GM23248 (cell line): ENCODE results near the gene PRDM16. TPM values are rescaled to one million over a fixed set of nuclear protein-coding genes. Genes with fewer than 3 reads are reported as not detected.

Experiments used
- DNase-seq: peaks from one replicate; pipeline ENCODE4 v3.0.0-alpha.2; 2015
- H2AFZ ChIP-seq: fragments of 200-600 bp; sonication (generic); 2 replicates; pipeline ENCODE4 v1.6.1; 2016; ENCODE audit warnings: antibody characterized with exemption
- H3F3A ChIP-seq: fragments of 200-600 bp; sonication (generic); 2 replicates; pipeline ENCODE4 v1.6.1; 2016; ENCODE audit warnings: mild to moderate bottlenecking, antibody characterized with exemption, mixed run types; ENCODE audit not compliant: insufficient read depth
- H3K27ac ChIP-seq: fragments of 200-600 bp; sonication (generic); 2 replicates; pipeline ENCODE4 v1.5.1; 2016; ENCODE audit warnings: mild to moderate bottlenecking
- H3K27me3 ChIP-seq: fragments of 200-600 bp; sonication (generic); replicated peaks from 2 replicates; pipeline ENCODE4 v1.6.1; 2016; ENCODE audit warnings: mild to moderate bottlenecking; ENCODE audit not compliant: insufficient read depth
- H3K36me3 ChIP-seq: fragments of 200-600 bp; sonication (generic); 2 replicates; pipeline ENCODE4 v1.6.1; 2016; ENCODE audit warnings: low read depth, mild to moderate bottlenecking
- H3K4me1 ChIP-seq: fragments of 200-600 bp; sonication (generic); 2 replicates; pipeline ENCODE4 v1.6.1; 2016; ENCODE audit warnings: mild to moderate bottlenecking; ENCODE audit not compliant: insufficient read depth
- H3K4me2 ChIP-seq: fragments of 200-600 bp; sonication (generic); one replicate; pipeline ENCODE4 v1.6.1; 2016; ENCODE audit warnings: mild to moderate bottlenecking; ENCODE audit not compliant: unreplicated experiment
- H3K4me3 ChIP-seq: fragments of 200-600 bp; sonication (generic); 2 replicates; pipeline ENCODE4 v1.5.1; 2016; ENCODE audit warnings: mild to moderate bottlenecking
- H3K79me2 ChIP-seq: fragments of 200-600 bp; sonication (generic); 2 replicates; pipeline ENCODE4 v1.6.1; 2016; ENCODE audit warnings: mild to moderate bottlenecking; ENCODE audit not compliant: insufficient read depth
- H3K9ac ChIP-seq: fragments of 200-600 bp; sonication (generic); 2 replicates; pipeline ENCODE4 v1.6.1; 2016; ENCODE audit warnings: mild to moderate bottlenecking
- H3K9me2 ChIP-seq: fragments of 200-600 bp; sonication (generic); 2 replicates; pipeline ENCODE4 v1.6.1; 2016; ENCODE audit warnings: mixed run types, mild to moderate bottlenecking, moderate library complexity; ENCODE audit not compliant: insufficient read depth
- H3K9me3 ChIP-seq: fragments of 200-600 bp; sonication (generic); one replicate; pipeline ENCODE4 v1.6.1; 2017; ENCODE audit warnings: low read depth
- H4K20me1 ChIP-seq: fragments of 200-600 bp; sonication (generic); 2 replicates; pipeline ENCODE4 v1.6.0; 2016; ENCODE audit not compliant: insufficient read depth
- EZH2 ChIP-seq: fragments of 200-600 bp; sonication (generic); IDR thresholded peaks from 2 replicates; pipeline ENCODE4 v1.6.1; 2018; ENCODE audit warnings: antibody characterized with exemption, mild to moderate bottlenecking; ENCODE audit not compliant: insufficient read depth, poor library complexity, severe bottlenecking
- EZH2phosphoT487 ChIP-seq: fragments of 200-600 bp; sonication (generic); IDR thresholded peaks from 2 replicates; pipeline ENCODE4 v1.6.1; 2018; ENCODE audit warnings: antibody characterized with exemption, moderate library complexity, mild to moderate bottlenecking, low read depth; ENCODE audit not compliant: insufficient read depth
- WGBS, 2 experiments: methylation state at CpG; one replicate each; pipeline ENCODE4 v1.1.6; 2015 to 2017; ENCODE audit warnings: low lambda C conversion rate in 2 of 2, low coverage in 1 of 2; ENCODE audit errors: missing lambda C conversion rate in 2 of 2; 5-methylcytosine and 5-hydroxymethylcytosine counted together
- in situ Hi-C: fragments of 300-500 bp; cut with MboI; formaldehyde crosslinking; loops from 2 replicates; pipeline ENCODE4 v1.15.0; 2020
- polyA plus RNA-seq: library from polyadenylated mRNA; unstranded; fragments of >200 nt; fragmentation: Nextera tagmentation; extraction: Ambion mirVana; gene quantifications from 2 replicates; pipeline ENCODE4 v1.2.1, GENCODE V29; 2016
- total RNA-seq: library from RNA; depleted of rRNA; stranded (reverse); fragments of >200 nt; shearing (Covaris generic); gene quantifications from 2 replicates; pipeline ENCODE4 v1.2.3, GENCODE V29; 2014

The PRDM16 gene
- total and polyA plus RNA-seq, 2 experiments from 2014 or later = 0.18 TPM; not detected in 1

- Histone ChIP-seq H4K20me1 (no peaks in the 10 kb centered on the region), H3K79me2 (no peaks in the 10 kb centered on the region), H3K9me2 (no peaks in the 10 kb centered on the region), H3K4me2 (no peak overlapping the region), H2AFZ (no peak overlapping the region), H3K9ac (no peak overlapping the region), H3K9me3 (no peaks in the 10 kb centered on the region), H3K4me3 (no peak overlapping the region), H3K4me1 (no peaks in the 10 kb centered on the region), H3K36me3 (no peaks in the 10 kb centered on the region), H3F3A (no peaks in the 10 kb centered on the region), H3K27ac (no peak overlapping the region), H3K27me3 (no peaks in the 10 kb centered on the region)
- no peak for DNase-seq
- no peak for TF ChIP-seq EZH2
- TF ChIP-seq EZH2phosphoT487 = no peak
- in situ Hi-C loops = no loop called here
- WGBS, 2 experiments = 27 to 29% methylated on average over 19 to 20 of the region's 20 CpGs
Observed at GRCh38 chr1:3204725-3205124, 135.7 kb downstream of the PRDM16 start.

- peaks cover 4% of the 10 kb centered on the region; the same call in 1 of the 2 replicates for H3K27me3 ChIP-seq
- H3K9me3 ChIP-seq = no peaks in the 10 kb centered on the region
- WGBS, 2 experiments = 75 to 80% methylated on average over 13 of the region's 13 CpGs
- H3K9me2 ChIP-seq = no peaks in the 10 kb centered on the region
- H4K20me1 ChIP-seq = no peaks in the 10 kb centered on the region
- no peak overlapping the region for H3K4me2 ChIP-seq
- in situ Hi-C loops = no loop called here
- no peak overlapping the region for H2AFZ ChIP-seq
- no peak overlapping the region for H3K27ac ChIP-seq
- H3F3A ChIP-seq = no peaks in the 10 kb centered on the region
- DNase-seq = no peak
- H3K4me3 ChIP-seq = no peak overlapping the region
- H3K36me3 ChIP-seq = no peaks in the 10 kb centered on the region
- TF ChIP-seq EZH2phosphoT487 = no peak
- TF ChIP-seq EZH2 = no peak
- H3K4me1 ChIP-seq = no peaks in the 10 kb centered on the region
- H3K79me2 ChIP-seq = no peaks in the 10 kb centered on the region
- H3K9ac ChIP-seq = no peak overlapping the region
Observed at GRCh38 chr1:3205815-3206214, 136.8 kb downstream of the PRDM16 start.

GRCh38 chr1:3206696-3207095, 137.7 kb downstream of the PRDM16 start:
- Histone ChIP-seq H3K27ac (no peak overlapping the region), H3K36me3 (no peaks in the 10 kb centered on the region), H3K4me3 (no peak overlapping the region), H3K27me3 (peaks cover 5% of the 10 kb centered on the region; the same call in 1 of the 2 replicates), H3K9me2 (no peaks in the 10 kb centered on the region), H3K79me2 (no peaks in the 10 kb centered on the region), H3K4me1 (no peaks in the 10 kb centered on the region), H2AFZ (no peak overlapping the region), H3K9me3 (no peaks in the 10 kb centered on the region), H4K20me1 (no peaks in the 10 kb centered on the region), H3K4me2 (no peak overlapping the region), H3F3A (no peaks in the 10 kb centered on the region), H3K9ac (no peak overlapping the region)
- DNase-seq = no peak
- in situ Hi-C loops = no loop called here
- TF ChIP-seq EZH2phosphoT487 (no peak), EZH2 (no peak)
- 77 to 82% methylated on average over 13 of the region's 13 CpGs for WGBS, 2 experiments

- WGBS, 2 experiments = 59 to 65% methylated on average over 26 of the region's 26 CpGs
- no peaks in the 10 kb centered on the region for H3F3A ChIP-seq
- in situ Hi-C loops = no loop called here
- no peak for DNase-seq
- H3K9ac ChIP-seq = no peak overlapping the region
- TF ChIP-seq EZH2 (no peak), EZH2phosphoT487 (no peak)
- no peaks in the 10 kb centered on the region for H3K36me3 ChIP-seq
- H2AFZ ChIP-seq = no peak overlapping the region
- H3K4me2 ChIP-seq = no peak overlapping the region
- H3K9me3 ChIP-seq = no peaks in the 10 kb centered on the region
- H3K4me1 ChIP-seq = no peaks in the 10 kb centered on the region
- H4K20me1 ChIP-seq = no peaks in the 10 kb centered on the region
- no peak overlapping the region for H3K4me3 ChIP-seq
- H3K79me2 ChIP-seq = no peaks in the 10 kb centered on the region
- no peak overlapping the region for H3K27ac ChIP-seq
- peaks cover 5% of the 10 kb centered on the region; the same call in 1 of the 2 replicates for H3K27me3 ChIP-seq
- no peaks in the 10 kb centered on the region for H3K9me2 ChIP-seq
Observed at GRCh38 chr1:3207217-3207848, 138.3 kb downstream of the PRDM16 start.

- Histone ChIP-seq H4K20me1 (no peaks in the 10 kb centered on the region), H3K9me2 (no peaks in the 10 kb centered on the region), H3K4me1 (no peaks in the 10 kb centered on the region), H3K4me2 (no peak overlapping the region), H3K27ac (no peak overlapping the region), H2AFZ (no peak overlapping the region), H3K27me3 (peaks cover 13% of the 10 kb centered on the region), H3K4me3 (no peak overlapping the region), H3F3A (no peaks in the 10 kb centered on the region), H3K9ac (no peak overlapping the region), H3K79me2 (no peaks in the 10 kb centered on the region), H3K9me3 (no peaks in the 10 kb centered on the region), H3K36me3 (no peaks in the 10 kb centered on the region)
- DNase-seq = no peak
- TF ChIP-seq EZH2 (no peak), EZH2phosphoT487 (no peak)
- in situ Hi-C loops = no loop called here
- WGBS, 2 experiments = 34 to 53% methylated on average over 3 of the region's 3 CpGs
Observed at GRCh38 chr1:3208819-3209200, 139.8 kb downstream of the PRDM16 start.
